Left ventricle myocardium inferior (tissue), 1 donor: ENCODE results near the gene CRYBB2. TPM values are rescaled to one million over a fixed set of nuclear protein-coding genes. Genes with fewer than 3 reads are reported as not detected.
A peak's percentile ranks its signal among the peaks of the same experiment; 100 is the strongest.

Experiments used
- DNase-seq: peaks from one replicate; pipeline ENCODE4 v3.0.0-alpha.2; 2020
- H3K27ac ChIP-seq: fragments of 200-600 bp; replicated peaks from 2 replicates; pipeline ENCODE4 v1.8.0; 2021
- H3K27me3 ChIP-seq: fragments of 200-600 bp; 2 replicates; pipeline ENCODE4 v1.8.0; 2021; ENCODE audit warnings: low read depth
- H3K36me3 ChIP-seq: fragments of 200-600 bp; 2 replicates; pipeline ENCODE4 v1.8.0; 2021
- H3K4me1 ChIP-seq: fragments of 200-600 bp; 2 replicates; pipeline ENCODE4 v1.8.0; 2021
- H3K4me3 ChIP-seq: fragments of 200-600 bp; 2 replicates; pipeline ENCODE4 v1.8.0; 2021; ENCODE audit warnings: mild to moderate bottlenecking, moderate library complexity
- H3K9me3 ChIP-seq: fragments of 200-600 bp; replicated peaks from 2 replicates; pipeline ENCODE4 v1.8.0; 2021
- intact Hi-C: fragments of 100-400 bp; cut with micrococcal nuclease; formaldehyde crosslinking; loops from one replicate; pipeline ENCODE4 v1.11.0; 2022
- long read RNA-seq: library from polyadenylated mRNA; unstranded; transcript quantifications from one replicate; pipeline ENCODE4 v2.0.0, GENCODE V29; 2021
- total RNA-seq: library from RNA; stranded (reverse); fragmentation: NEBNext Ultra II Directional; extraction: Animal tissue kit (Norgen Biotek cat#: 25700); gene quantifications from one replicate; pipeline ENCODE4 v1.2.1, GENCODE V29; 2021
- TF ChIP-seq, protein P1 (sequence below): fragments of 200-600 bp; IDR thresholded peaks from 2 replicates; pipeline ENCODE4 v1.8.0; 2021; ENCODE audit warnings: antibody characterized with exemption, mild to moderate bottlenecking, borderline replicate concordance
- donor health status: DM: no; HTN: yes; CAD: no; lungs with severe emphysema.

CRYBB2 gene, protein sequence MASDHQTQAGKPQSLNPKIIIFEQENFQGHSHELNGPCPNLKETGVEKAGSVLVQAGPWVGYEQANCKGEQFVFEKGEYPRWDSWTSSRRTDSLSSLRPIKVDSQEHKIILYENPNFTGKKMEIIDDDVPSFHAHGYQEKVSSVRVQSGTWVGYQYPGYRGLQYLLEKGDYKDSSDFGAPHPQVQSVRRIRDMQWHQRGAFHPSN
- total RNA-seq = not detected
- long read RNA-seq = 0 reads

GRCh38 chr22:25219211-25219689 is at the start of gene CRYBB2:
TSS of gene CRYBB2 (plus strand) at chr22:25219639. CDS start at chr22:25221430, 1,791 bp downstream.
- Histone ChIP-seq H3K36me3 (no peaks in the 10 kb centered on the region), H3K27ac (no peak within 1 kb of the TSS), H3K4me1 (no peaks in the 10 kb centered on the region), H3K9me3 (no peaks in the 10 kb centered on the region), H3K4me3 (no peak within 1 kb of the TSS), H3K27me3 (peaks cover 55% of the 10 kb centered on the region)
- DNase-seq = no peak
- TF ChIP-seq, protein P1, sequence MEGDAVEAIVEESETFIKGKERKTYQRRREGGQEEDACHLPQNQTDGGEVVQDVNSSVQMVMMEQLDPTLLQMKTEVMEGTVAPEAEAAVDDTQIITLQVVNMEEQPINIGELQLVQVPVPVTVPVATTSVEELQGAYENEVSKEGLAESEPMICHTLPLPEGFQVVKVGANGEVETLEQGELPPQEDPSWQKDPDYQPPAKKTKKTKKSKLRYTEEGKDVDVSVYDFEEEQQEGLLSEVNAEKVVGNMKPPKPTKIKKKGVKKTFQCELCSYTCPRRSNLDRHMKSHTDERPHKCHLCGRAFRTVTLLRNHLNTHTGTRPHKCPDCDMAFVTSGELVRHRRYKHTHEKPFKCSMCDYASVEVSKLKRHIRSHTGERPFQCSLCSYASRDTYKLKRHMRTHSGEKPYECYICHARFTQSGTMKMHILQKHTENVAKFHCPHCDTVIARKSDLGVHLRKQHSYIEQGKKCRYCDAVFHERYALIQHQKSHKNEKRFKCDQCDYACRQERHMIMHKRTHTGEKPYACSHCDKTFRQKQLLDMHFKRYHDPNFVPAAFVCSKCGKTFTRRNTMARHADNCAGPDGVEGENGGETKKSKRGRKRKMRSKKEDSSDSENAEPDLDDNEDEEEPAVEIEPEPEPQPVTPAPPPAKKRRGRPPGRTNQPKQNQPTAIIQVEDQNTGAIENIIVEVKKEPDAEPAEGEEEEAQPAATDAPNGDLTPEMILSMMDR = no peak
- intact Hi-C loops = no loop called here

DNA sequence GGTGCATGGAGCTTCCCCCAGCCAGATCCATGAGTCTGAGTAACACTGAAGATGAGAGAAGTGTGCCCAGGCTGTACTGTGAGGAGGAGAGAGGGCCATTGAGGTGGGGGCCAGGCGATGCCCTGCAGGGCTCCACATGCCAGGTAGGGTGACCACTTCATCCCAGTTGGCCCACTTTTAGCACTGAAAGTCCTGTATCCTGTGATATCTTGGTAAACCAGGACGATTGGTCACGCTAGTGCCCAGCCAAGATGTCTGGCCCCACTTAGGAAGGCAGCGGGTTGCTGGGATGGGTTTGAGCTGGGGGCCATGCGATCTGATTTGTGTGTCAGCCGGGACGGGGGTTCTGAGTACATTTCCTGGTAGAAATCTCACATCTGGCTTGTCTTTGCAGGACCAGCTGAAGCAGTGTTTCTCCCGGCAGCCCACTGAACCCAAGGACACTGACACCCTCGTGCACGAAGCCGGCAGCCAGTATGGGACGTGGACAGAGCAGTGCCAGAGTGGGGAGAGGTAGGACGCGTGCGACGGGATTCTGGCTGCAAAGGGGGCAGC is 48.9 kb upstream of the CRYBB2 start:
- H3K27me3 ChIP-seq = no peaks in the 10 kb centered on the region
- no peak overlapping the region for H3K27ac ChIP-seq
- H3K9me3 ChIP-seq = no peaks in the 10 kb centered on the region
- H3K4me1 ChIP-seq = peaks cover 2% of the 10 kb centered on the region
- TF ChIP-seq, protein P1 = no peak
- H3K4me3 ChIP-seq = no peak overlapping the region
- H3K36me3 ChIP-seq = peaks cover 16% of the 10 kb centered on the region
- intact Hi-C loops = no loop called here
- no peak for DNase-seq

GRCh38 chr22:25172153-25172552 is 47.3 kb upstream of the CRYBB2 start:
- H3K9me3 ChIP-seq = no peaks in the 10 kb centered on the region
- no peak overlapping the region for H3K4me3 ChIP-seq
- intact Hi-C loops = no loop called here
- no peaks in the 10 kb centered on the region for H3K4me1 ChIP-seq
- TF ChIP-seq, protein P1 = peak; percentile 71
- no peak for DNase-seq
- H3K36me3 ChIP-seq = peaks cover 27% of the 10 kb centered on the region
- H3K27me3 ChIP-seq = no peaks in the 10 kb centered on the region
- H3K27ac ChIP-seq = no peak overlapping the region

DNA sequence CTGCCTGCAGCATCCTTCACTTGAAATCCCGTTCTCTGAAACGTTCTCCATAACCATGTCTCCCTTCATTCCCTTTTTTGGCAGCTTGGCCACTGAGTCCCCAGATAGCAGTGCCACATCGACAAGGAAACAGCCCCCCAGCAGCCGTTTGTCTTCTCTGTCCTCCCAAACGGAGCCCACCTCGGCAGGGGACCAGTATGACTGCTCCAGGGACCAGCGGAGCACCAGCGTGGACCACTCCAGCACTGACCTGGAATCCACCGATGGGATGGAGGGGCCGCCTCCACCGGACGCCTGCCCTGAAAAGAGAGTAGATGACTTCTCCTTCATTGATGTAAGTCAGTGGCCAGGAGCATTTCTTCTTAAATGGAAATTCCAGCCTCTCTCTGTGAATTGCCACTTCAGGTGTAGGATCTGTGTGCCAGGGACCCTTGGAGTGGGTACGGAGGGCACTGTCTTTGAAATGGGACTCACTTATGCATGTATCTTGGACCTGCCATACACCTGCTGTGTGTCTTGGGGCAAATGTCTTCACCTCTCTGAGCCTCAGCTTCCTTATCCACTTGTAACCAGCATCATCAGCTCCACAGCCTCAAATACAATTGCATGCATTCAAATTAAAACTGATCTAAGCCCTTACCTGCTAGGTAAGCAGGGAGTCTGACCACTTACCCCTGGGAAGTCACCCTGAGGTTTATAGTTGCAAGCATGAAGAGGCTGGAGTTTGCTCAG is 45.1 kb upstream of the CRYBB2 start:
- Histone ChIP-seq H3K9me3 (peaks cover 3% of the 10 kb centered on the region), H3K36me3 (peaks cover 44% of the 10 kb centered on the region), H3K4me3 (no peak overlapping the region), H3K27me3 (no peaks in the 10 kb centered on the region), H3K27ac (no peak overlapping the region), H3K4me1 (no peaks in the 10 kb centered on the region)
- TF ChIP-seq, protein P1 = no peak
- DNase-seq = no peak
- intact Hi-C loops = no loop called here

GRCh38 chr22:25174888-25175411 is 44.5 kb upstream of the CRYBB2 start:
- Histone ChIP-seq H3K27ac (no peak overlapping the region), H3K27me3 (no peaks in the 10 kb centered on the region), H3K4me1 (no peaks in the 10 kb centered on the region), H3K4me3 (no peak overlapping the region), H3K36me3 (peaks cover 49% of the 10 kb centered on the region), H3K9me3 (peaks cover 9% of the 10 kb centered on the region)
- DNase-seq = no peak
- intact Hi-C loops = no loop called here
- TF ChIP-seq, protein P1 = no peak
